HG03025 (cell line): ENCODE results near the gene GNB1.

Source experiments
- ATAC-seq: cut with Tn5 transposase; IDR thresholded peaks from one replicate; pipeline ENCODE4 v1.9.1; 2021; ENCODE audit warnings: mild to moderate bottlenecking, moderate library complexity; ENCODE audit not compliant: unreplicated experiment, low FRiP score

GNB1 gene

GRCh38 chr1:1922956-1923833, 32.3 kb upstream of the GNB1 start:
- ATAC-seq: no peak

- ATAC-seq: no peak
Observed at GRCh38 chr1:1922702-1922955, 31.7 kb upstream of the GNB1 start.

GRCh38 chr1:1921901-1922701, 31.2 kb upstream of the GNB1 start:
- no peak for ATAC-seq

- ATAC-seq: no peak
Observed at GRCh38 chr1:1921459-1921862, 30.6 kb upstream of the GNB1 start.

GRCh38 chr1:1920608-1921458, 29.9 kb upstream of the GNB1 start:
- no peak for ATAC-seq

GRCh38 chr1:1920057-1920607, 29.2 kb upstream of the GNB1 start:
- no peak for ATAC-seq

- peak; percentile 63 for ATAC-seq
Observed at GRCh38 chr1:1919304-1920056, 28.6 kb upstream of the GNB1 start.

GRCh38 chr1:1918901-1919303, 28.0 kb upstream of the GNB1 start, which contains the start of gene TMEM52:
TSS of gene TMEM52 (minus strand) at chr1:1919279. CDS start at chr1:1919265, 14 bp downstream.
- ATAC-seq: peak; percentile 15

GRCh38 chr1:1917995-1918900, 27.4 kb upstream of the GNB1 start:
- ATAC-seq: no peak

- no peak for ATAC-seq
Observed at GRCh38 chr1:1917304-1917976, 26.6 kb upstream of the GNB1 start.

GRCh38 chr1:1916851-1917251, 26.0 kb upstream of the GNB1 start:
- ATAC-seq: no peak

GRCh38 chr1:1915911-1916840, 25.3 kb upstream of the GNB1 start:
- no peak for ATAC-seq

GRCh38 chr1:1914971-1915692, 24.2 kb upstream of the GNB1 start, which contains the start of gene CALML6:
TSS of gene CALML6 (plus strand) at chr1:1915260. CDS start at chr1:1915281, 21 bp downstream.
- no peak for ATAC-seq

- no peak for ATAC-seq
Observed at GRCh38 chr1:1914101-1914970, 23.4 kb upstream of the GNB1 start.

- ATAC-seq: no peak
Observed at GRCh38 chr1:1911350-1912041, 20.6 kb upstream of the GNB1 start.
